ENCODE data around the gene SELENOS. TPM values are rescaled to one million over a fixed set of nuclear protein-coding genes. Genes with fewer than 3 reads are reported as not detected.
A peak's percentile ranks its signal among the peaks of the same experiment; 100 is the strongest.

The SELENOS gene
- total and polyA plus RNA-seq, 2 donors (not counting 3 experiments of a cell fraction or from before 2014, with no cell fraction given), result 70.4 to 101 TPM

- Histone ChIP-seq H3K4me1 (ENCODE audit: control insufficient read depth, extremely low read depth, insufficient read depth, low read length) (peaks cover 41% of the 10 kb centered on the region), H3K4me2 (ENCODE audit: insufficient read depth, low read length) (peak overlapping the region; percentile 73), H3K4me3 (replicated peaks in 1 of 3; ENCODE audit: insufficient read depth in 1 of 3, low read depth in 1 of 3, low read length in 3 of 3) (peak overlapping the region; percentile 10 to 86 (median 83)), H3K36me3 (ENCODE audit: control insufficient read depth in 2 of 2, extremely low read depth in 1 of 2, insufficient read depth in 2 of 2, low read length in 2 of 2) (no peaks in the 10 kb centered on the region), H3K27me3 (ENCODE audit: control insufficient read depth in 2 of 2, insufficient read depth in 2 of 2, low read length in 2 of 2) (no peaks in the 10 kb centered on the region), H3K79me2 (ENCODE audit: control insufficient read depth, insufficient read depth, low read length) (peaks cover 55% of the 10 kb centered on the region), H3K9ac (replicated peaks; ENCODE audit: extremely low read depth, insufficient read depth, low read length) (peak overlapping the region; percentile 61), H3K27ac (ENCODE audit: insufficient read depth, low read depth, low read length) (peak overlapping the region; percentile 26), H4K20me1 (replicated peaks; ENCODE audit: control insufficient read depth, extremely low read depth, insufficient read depth, low read length) (peaks cover 4% of the 10 kb centered on the region), H3K9me1 (replicated peaks; ENCODE audit: control insufficient read depth, extremely low read depth, insufficient read depth, low read length) (no peaks in the 10 kb centered on the region), H3K9me3 (replicated peaks; ENCODE audit: control insufficient read depth, insufficient read depth, low read length) (no peaks in the 10 kb centered on the region), H2AFZ (ENCODE audit: low read depth, low read length) (no peak overlapping the region)
- BruUV-seq (replicated peaks), result TSS peak; percentile 48
- POLR2A ChIA-PET, result interaction anchor here (0.6 kb wide), 1 partner anchor 129 kb away, joined by 6 read pairs; no protein-coding TSS in a partner anchor
- peak; percentile 94 for FAIRE-seq
- dilution Hi-C loops (cut with MboI; ENCODE audit: extremely low pct_ligation_motif_present, low sequenced_read_pairs) (no loop called here), intact Hi-C loops (cut with micrococcal nuclease) (loop anchor here (1.0 to 10.0 kb wide), 4 partner anchors 49 to 646 kb away; partner anchors contain the start of genes ASB7 and LINS1)
- TF ChIP-seq FOS (IDR thresholded peaks at IDR 0.05; ENCODE audit: borderline replicate concordance, insufficient read depth, low read length) (peak; percentile 70), CTCF (IDR thresholded peaks at IDR 0.05; ENCODE audit: extremely low read depth in 1 of 2, insufficient read depth in 1 of 2, low read depth in 1 of 2, low read length in 2 of 2) (no peak), JUN (IDR thresholded peaks at IDR 0.05; ENCODE audit: borderline replicate concordance, insufficient read depth, insufficient read length, low read depth) (peak; percentile 69)
- CTCF ChIA-PET, result interaction anchor here (1.2 to 3.0 kb wide), 9 partner anchors 11 to 242 kb away, joined by 3 to 22 read pairs (median 6); no protein-coding TSS in a partner anchor
- peak; percentile 72 for DNase-seq (ENCODE audit: low read depth, low spot score)
Measured at GRCh38 chr15:101250341-101250831, 26.9 kb downstream of the SELENOS start.

- Histone ChIP-seq H3K36me3 (ENCODE audit: control insufficient read depth in 2 of 2, extremely low read depth in 1 of 2, insufficient read depth in 2 of 2, low read length in 2 of 2) (no peaks in the 10 kb centered on the region), H3K79me2 (ENCODE audit: control insufficient read depth, insufficient read depth, low read length) (peaks cover 76% of the 10 kb centered on the region), H3K4me1 (ENCODE audit: control insufficient read depth, extremely low read depth, insufficient read depth, low read length) (peaks cover 50% of the 10 kb centered on the region), H2AFZ (ENCODE audit: low read depth, low read length) (no peak overlapping the region), H3K4me2 (ENCODE audit: insufficient read depth, low read length) (no peak overlapping the region), H3K27me3 (ENCODE audit: control insufficient read depth in 2 of 2, insufficient read depth in 2 of 2, low read length in 2 of 2) (no peaks in the 10 kb centered on the region), H3K9me3 (replicated peaks; ENCODE audit: control insufficient read depth, insufficient read depth, low read length) (no peaks in the 10 kb centered on the region), H3K27ac (ENCODE audit: insufficient read depth, low read depth, low read length) (no peak overlapping the region), H3K9ac (replicated peaks; ENCODE audit: extremely low read depth, insufficient read depth, low read length) (no peak overlapping the region), H4K20me1 (replicated peaks; ENCODE audit: control insufficient read depth, extremely low read depth, insufficient read depth, low read length) (peaks cover 9% of the 10 kb centered on the region), H3K4me3 (replicated peaks in 1 of 3; ENCODE audit: insufficient read depth in 1 of 3, low read depth in 1 of 3, low read length in 3 of 3) (no peak overlapping the region), H3K9me1 (replicated peaks; ENCODE audit: control insufficient read depth, extremely low read depth, insufficient read depth, low read length) (no peaks in the 10 kb centered on the region)
- dilution Hi-C loops (cut with MboI; ENCODE audit: extremely low pct_ligation_motif_present, low sequenced_read_pairs), result no loop called here
- TF ChIP-seq JUN (IDR thresholded peaks at IDR 0.05; ENCODE audit: borderline replicate concordance, insufficient read depth, insufficient read length, low read depth) (no peak), FOS (IDR thresholded peaks at IDR 0.05; ENCODE audit: borderline replicate concordance, insufficient read depth, low read length) (no peak), POLR2AphosphoS5 (IDR thresholded peaks at IDR 0.05; ENCODE audit: insufficient read depth, low read depth, low read length) (no peak), EZH2 (IDR thresholded peaks at IDR 0.05; ENCODE audit: borderline replicate concordance, low read depth, low read length, severe bottlenecking) (no peak), MYC (IDR thresholded peaks at IDR 0.05; ENCODE audit: low read depth, low read length) (no peak), CTCF (IDR thresholded peaks at IDR 0.05; ENCODE audit: extremely low read depth in 1 of 2, insufficient read depth in 1 of 2, low read depth in 1 of 2, low read length in 2 of 2) (no peak), GATA2 (IDR thresholded peaks at IDR 0.05; ENCODE audit: insufficient read depth, insufficient read length, low read depth, low read length) (no peak), POLR2A (IDR thresholded peaks at IDR 0.05; ENCODE audit: low read depth, low read length) (no peak), MAX (IDR thresholded peaks at IDR 0.05; ENCODE audit: insufficient read depth, insufficient read length) (no peak)
- no TSS peak for BruUV-seq (replicated peaks)
- intact Hi-C loops (cut with micrococcal nuclease), result no loop called here
- FAIRE-seq (no peak), DNase-seq (ENCODE audit: low read depth, low spot score) (no peak)
- ChIA-PET CTCF (interaction anchor here (0.8 to 1.2 kb wide), 3 partner anchors 9 to 127 kb away, joined by 3 to 4 read pairs (median 3); no protein-coding TSS in a partner anchor), POLR2A (interaction anchor here (0.8 kb wide), 1 partner anchor 65 kb away, joined by 4 read pairs; no protein-coding TSS in a partner anchor)
Measured at GRCh38 chr15:101248274-101248673, 29.0 kb downstream of the SELENOS start.
